ENCODE data around the gene SLC25A40.
"Not testable (repeated sequence)": the region's sequence is repeated elsewhere in the genome, so short reads cannot be mapped to it uniquely, and the experiment has no call there.

The SLC25A40 gene

DNA sequence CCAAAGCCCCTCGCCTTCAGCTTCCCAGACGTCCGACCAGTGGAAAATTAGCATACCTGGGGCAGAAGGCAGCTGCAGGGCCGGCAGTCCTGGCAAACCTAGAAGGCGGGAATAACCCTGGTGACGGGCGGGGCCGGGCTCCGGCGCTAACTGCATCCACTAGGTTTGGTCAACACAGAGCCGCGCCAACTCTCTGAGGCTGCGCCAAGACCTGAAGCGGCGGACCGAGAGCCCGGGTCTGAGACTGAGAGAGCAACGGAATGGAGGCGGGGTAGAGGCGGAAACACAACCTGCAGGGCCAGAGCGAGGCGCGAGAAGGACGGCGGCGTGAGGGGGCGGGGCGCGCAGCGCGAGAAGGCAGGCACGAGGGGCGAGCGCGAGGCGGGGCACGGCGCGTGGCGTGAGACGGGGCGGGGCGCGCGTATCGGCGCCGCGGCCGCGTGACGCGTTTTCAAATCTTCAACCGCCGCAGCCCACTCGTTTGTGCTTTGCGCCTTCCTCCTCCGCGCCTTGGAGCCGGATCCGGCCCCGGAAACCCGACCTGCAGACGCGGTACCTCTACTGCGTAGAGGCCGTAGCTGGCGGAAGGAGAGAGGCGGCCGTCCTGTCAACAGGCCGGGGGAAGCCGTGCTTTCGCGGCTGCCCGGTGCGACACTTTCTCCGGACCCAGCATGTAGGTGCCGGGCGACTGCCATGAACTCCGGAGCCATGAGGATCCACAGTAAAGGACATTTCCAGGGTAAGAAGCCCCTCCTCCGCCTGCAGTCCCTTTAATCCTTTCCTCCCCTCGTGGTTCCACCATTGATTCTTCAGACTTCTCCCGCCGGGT is at the start of gene SLC25A40, which contains the start of gene DBF4:
SLC25A40 (minus strand) TSS at position 321 of the 829 bp plus-strand sequence. CDS start 17,633 bp downstream, outside the sequence.
DBF4 (plus strand) TSS at position 454 of the 829 bp plus-strand sequence; CDS start at position 694, 240 bp downstream.
- peak; percentile 91 for DNase-seq

DNA sequence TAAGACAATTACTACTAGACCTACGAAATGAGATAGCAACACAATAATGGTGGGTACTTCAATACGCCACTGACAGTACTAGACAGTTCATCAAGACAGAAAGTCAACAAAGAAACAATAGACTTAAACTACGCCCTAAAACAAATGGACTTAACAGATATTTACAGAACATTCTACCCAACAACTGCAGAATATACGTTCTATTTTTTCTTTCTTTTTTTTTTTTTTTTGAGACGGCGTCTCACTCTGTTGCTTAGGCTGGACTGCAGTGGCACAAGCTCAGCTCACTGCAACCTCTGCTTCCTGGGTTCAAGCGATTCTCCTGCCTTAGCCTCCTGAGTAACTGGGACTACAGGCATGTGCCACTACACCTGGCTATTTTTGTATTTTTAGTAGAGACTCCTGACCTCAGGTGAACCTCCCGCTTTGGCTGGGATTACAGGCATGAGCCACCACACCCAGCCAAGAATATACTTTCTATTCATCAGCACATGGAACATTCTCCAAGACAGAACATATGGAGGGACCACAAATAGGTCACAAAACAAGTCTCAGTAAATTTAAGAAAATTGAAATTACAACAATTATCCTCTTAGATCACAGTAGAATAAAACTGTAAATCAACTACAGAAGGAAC is 46.7 kb upstream of the SLC25A40 start:
- DNase-seq, result not testable (repeated sequence)

DNA sequence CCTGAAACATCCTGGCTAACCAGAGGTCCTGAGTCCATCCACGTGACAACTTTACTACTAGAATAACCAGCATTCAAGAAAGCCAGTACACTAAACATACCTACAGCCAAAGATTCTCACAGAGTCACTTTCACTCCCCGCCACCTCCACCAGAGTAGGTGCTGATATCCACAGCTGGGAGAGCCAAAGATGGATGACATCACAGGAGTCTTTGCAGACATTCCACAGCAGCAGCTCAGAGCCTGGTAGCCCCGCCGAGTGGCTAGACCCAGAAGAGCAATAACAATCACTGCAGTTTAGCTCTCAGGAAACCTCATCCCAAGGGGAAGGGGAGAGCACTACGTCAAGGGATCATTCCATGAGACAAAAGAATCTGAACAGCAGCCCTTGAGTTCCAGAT is 44.4 kb upstream of the SLC25A40 start:
- no peak for DNase-seq

DNA sequence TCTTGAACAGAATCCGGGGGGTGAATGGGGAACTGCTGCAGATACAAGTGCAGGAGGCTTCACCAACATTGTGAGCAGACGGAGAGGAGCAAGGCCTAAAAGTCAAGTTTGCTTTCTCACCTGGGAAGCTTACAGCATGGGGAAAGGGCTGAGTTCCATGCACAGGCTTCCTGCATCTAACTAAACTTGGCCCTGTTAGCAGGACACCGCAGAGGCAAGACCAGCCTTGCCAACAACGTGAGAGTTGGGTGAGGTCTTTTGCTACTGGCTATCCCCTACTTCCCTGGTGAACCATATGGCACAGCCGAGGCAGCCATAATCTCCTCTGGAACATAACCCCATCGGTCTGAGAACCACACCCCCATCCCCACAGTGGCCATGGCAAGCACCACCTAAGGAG is 43.7 kb upstream of the SLC25A40 start:
- no peak for DNase-seq

GRCh38 chr7:87918740-87919139 is 42.6 kb upstream of the SLC25A40 start:
- DNase-seq, result no peak

DNA sequence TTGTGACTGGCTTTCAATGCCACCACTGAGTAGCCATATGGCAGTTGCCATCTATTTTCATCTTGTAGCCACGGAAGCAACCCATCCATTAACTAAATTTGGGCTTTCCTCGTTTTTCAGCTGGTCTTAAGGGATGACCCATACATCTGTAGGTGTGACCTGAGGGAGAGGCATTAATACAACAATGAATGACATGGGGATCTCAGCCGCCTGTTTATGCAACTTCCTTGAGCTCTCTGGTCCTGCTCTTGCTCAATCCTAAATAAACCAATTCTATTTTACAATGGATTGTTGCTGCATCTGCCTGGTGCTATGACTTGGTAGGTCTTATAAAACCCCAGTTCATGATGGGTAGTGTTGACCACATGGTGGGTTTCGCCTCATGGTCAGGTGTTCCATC is 36.0 kb upstream of the SLC25A40 start:
- DNase-seq, result no peak

DNA sequence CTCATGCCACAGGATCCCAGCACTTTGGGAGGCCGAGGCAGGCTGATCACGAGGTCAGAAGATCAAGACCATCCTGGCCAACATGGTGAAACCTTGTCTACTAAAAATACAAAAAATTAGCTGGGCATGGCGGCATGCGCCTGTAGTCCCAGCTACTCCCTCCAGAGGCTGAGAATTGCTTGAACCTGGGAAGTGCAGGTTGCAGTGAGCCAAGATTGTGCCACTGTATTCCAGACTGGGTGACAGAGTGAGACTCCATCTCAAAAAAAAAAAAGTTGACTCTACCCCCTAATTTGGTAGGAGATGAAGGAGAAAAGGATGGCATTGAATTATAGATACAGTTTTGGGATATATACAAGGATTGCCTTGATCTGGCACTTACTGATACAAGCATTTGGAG is 32.7 kb upstream of the SLC25A40 start:
- not testable (repeated sequence) for DNase-seq

- DNase-seq, result not testable (repeated sequence)
These were observed 31.2 kb upstream of the SLC25A40 start for GRCh38 chr7:87907136-87907906.

- DNase-seq, result no peak
These were observed 23.1 kb upstream of the SLC25A40 start for GRCh38 chr7:87899255-87899654.

- DNase-seq, result no peak
These were observed 19.2 kb upstream of the SLC25A40 start for GRCh38 chr7:87895363-87895762.

DNA sequence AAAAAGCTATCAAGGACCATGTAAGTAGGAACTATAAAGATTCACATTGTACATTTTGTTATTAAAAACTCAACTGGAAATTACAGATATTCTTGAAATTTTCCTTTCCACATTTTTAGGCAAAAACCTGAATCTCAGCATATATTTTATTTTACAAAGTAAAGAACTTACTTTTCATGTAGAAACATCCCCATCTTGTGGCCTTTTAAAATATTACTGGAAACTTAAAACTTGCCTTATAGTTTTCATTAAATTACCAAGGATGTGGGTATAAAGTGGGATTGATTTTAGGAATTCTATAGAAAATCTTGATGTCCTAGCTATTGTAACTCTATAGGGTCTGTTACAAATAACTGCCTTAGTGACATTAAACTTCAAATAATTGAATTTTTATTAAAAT is 10.7 kb upstream of the SLC25A40 start:
- no peak for DNase-seq

GRCh38 chr7:87885018-87885417 is 8.9 kb upstream of the SLC25A40 start:
- DNase-seq, result no peak

- DNase-seq, result no peak
These were observed 6.2 kb upstream of the SLC25A40 start for GRCh38 chr7:87882151-87882937.

DNA sequence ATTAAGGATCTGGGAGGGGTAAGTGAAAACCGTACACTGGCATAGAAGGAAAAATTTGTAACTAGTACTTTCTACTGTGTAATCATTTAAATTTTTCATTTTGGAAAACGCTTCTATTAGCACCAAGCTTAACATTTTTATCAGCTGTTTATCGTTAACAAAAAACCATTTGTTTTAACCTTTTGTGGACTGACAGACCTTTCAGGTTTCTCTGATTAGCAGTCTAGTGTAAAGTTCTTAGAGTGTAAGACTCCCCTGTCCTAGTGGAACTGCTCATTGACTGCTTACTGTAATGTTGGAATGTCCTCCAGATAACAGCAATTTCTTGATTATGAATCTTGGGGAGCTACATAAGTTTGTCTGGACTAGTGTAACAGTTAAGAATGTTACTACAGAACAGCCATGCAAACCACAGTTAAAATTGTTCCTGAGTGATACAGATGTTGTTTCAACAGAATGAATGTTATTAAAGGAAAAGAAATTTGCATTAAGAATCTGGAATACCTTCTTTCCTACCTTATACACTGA is 2.1 kb upstream of the SLC25A40 start:
- DNase-seq, result no peak

GRCh38 chr7:87877366-87878040 is 1.3 kb upstream of the SLC25A40 start:
- no peak for DNase-seq

DNA sequence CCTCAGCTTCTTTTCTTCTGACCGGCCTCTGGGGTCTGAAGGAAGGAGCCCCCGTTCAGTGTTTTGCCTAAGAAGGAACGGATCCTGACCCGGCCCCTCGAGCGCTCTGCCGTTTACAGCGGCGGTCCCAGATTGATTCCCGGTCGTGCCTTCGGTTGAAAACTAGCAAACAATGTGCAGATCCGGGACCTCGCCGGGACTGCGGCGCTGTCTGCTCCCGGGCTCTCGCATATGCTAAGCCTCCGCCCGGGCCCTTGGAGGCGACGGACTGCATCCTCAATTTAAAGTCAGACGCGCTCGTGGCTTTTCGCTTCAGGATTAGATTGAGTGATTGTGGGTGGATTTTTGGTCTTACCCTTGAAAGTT is 692 bp upstream of the SLC25A40 start:
- no peak for DNase-seq

DNA sequence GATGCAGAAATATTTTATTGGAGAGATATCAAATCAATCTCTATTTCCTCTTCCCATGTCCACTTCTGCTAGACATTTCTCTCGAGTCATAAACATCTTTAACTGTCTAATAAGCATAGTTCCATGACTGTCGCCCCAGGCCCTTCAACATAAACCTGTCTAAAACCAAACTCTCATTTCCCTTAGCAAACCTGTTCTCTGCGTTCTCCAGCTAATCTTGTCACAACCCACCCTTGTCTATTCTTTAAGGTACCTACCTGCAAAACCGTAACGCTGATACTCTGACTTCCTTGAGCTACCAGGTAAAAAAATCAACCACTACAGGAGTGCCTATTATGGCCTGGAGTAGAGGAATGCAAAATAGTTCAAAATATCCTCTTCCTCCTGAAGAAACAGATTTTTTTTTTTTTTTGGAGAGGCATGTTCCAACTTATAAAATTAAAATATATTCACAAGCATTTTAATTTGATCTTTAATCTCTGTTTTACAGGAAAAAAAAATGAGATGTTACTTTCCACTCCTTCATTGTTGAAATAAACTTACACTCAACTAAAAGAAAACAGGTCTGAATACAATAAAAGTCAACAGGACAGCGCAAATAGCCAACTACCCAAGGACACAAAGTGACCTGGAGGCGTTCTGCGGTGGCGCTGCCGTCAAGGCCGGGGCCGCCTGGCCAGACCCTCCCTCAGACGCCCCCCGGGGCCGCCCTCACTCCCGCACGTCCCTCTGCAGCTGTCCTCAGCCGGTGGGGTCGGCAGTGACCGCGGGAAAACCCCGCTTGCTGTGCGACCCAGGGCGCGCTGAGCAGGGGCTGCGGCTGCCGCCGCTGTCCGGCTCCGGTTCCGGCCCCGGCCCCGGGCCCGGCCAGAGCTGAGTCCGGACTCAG is 765 bp downstream of the SLC25A40 start:
- no peak for DNase-seq

- no peak for DNase-seq
These were observed 2.1 kb downstream of the SLC25A40 start for GRCh38 chr7:87874066-87874465.

DNA sequence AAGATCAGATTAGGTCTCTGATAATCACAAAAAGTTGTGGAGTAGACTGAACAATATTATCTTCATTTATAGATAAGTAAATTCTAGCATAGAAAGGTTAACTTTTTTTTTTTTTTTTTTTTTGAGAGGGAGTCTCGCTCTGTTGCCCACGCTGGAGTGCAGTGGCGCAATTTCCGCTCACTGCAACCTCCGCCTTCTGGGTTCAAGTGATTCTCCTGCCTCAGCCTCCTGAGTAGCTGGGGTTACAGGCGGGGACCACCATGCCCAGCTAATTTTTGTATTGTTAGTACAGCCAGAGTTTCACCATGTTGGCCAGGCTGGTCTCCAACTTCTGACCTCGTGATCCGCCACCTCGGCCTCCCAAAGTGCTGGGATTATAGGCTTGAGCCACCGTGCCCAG is 2.8 kb downstream of the SLC25A40 start:
- DNase-seq, result not testable (repeated sequence)

- no peak for DNase-seq
These were observed 3.8 kb downstream of the SLC25A40 start for GRCh38 chr7:87872346-87872745.

GRCh38 chr7:87870471-87870870 is 5.7 kb downstream of the SLC25A40 start:
- no peak for DNase-seq

Data from DMS153 (cell line).